ENCODE data around the gene CIART. TPM values are rescaled to one million over a fixed set of nuclear protein-coding genes. Genes with fewer than 3 reads are reported as not detected.
A peak's percentile ranks its signal among the peaks of the same experiment; 100 is the strongest.

The CIART gene
- total and polyA plus RNA-seq, 4 donors: 0.51 to 7.1 (median 1.9) TPM

- Histone ChIP-seq H3K9me3 (ENCODE audit: control insufficient read depth in 4 of 4, low read length in 3 of 4) (no peaks in the 10 kb centered on the region), H3K36me3 (ENCODE audit: control insufficient read depth in 4 of 4, insufficient read depth in 3 of 4, low read depth in 1 of 4, low read length in 3 of 4) (peaks cover 0 to 4% (median 3%) of the 10 kb centered on the region in 4 donors), H3K4me1 (ENCODE audit: control insufficient read depth in 4 of 4, insufficient read depth in 4 of 4, low read length in 3 of 4) (peaks cover 7 to 60% (median 54%) of the 10 kb centered on the region in 4 donors), H3K27me3 (ENCODE audit: control insufficient read depth in 4 of 4, insufficient read depth in 4 of 4, low read length in 3 of 4) (no peaks in the 10 kb centered on the region), H3K4me3 (ENCODE audit: low read depth in 1 of 3, low read length in 3 of 3) (peak overlapping the region; percentile 50 to 63 (median 52)), H3K9ac (ENCODE audit: low read depth in 1 of 2, low read length in 2 of 2) (peak overlapping the region; percentile 39 to 94), H3K27ac (ENCODE audit: low read depth in 1 of 2, low read length in 2 of 2) (peak overlapping the region; percentile 79 to 88)
- peak; percentile 67 for DNase-seq (ENCODE audit: low spot score)
- 2% methylated on average over 15 of the region's 15 CpGs for WGBS
- TF ChIP-seq RAD21 (IDR thresholded peaks at IDR 0.05): peak; percentile 84 to 90
- peak; percentile 72 for TF ChIP-seq CTCF (IDR thresholded peaks at IDR 0.05; ENCODE audit: low read depth, low read length, missing input control)
- TF ChIP-seq RXRA (IDR thresholded peaks at IDR 0.05): peak in 1 of 2 donors; percentile 3
- peak; percentile 10 for TF ChIP-seq YY1 (IDR thresholded peaks at IDR 0.05)
- no peak for TF ChIP-seq ATF3 (IDR thresholded peaks at IDR 0.05)
- peak; percentile 28 for TF ChIP-seq NR2F2 (IDR thresholded peaks at IDR 0.05)
- no peak for TF ChIP-seq TAF1 (conservative IDR thresholded peaks at IDR 0.05)
- TF ChIP-seq ZBTB33 (IDR thresholded peaks at IDR 0.05): no peak
- TF ChIP-seq REST (IDR thresholded peaks at IDR 0.05): no peak
Observed at GRCh38 chr1:150281221-150281757, 1.1 kb upstream of the CIART start.

GRCh38 chr1:150282558-150282958 is 204 bp downstream of the CIART start:
- Histone ChIP-seq H3K27me3 (ENCODE audit: control insufficient read depth in 4 of 4, insufficient read depth in 4 of 4, low read length in 3 of 4) (no peaks in the 10 kb centered on the region), H3K4me1 (ENCODE audit: control insufficient read depth in 4 of 4, insufficient read depth in 4 of 4, low read length in 3 of 4) (peaks cover 7 to 59% (median 53%) of the 10 kb centered on the region in 4 donors), H3K9me3 (ENCODE audit: control insufficient read depth in 4 of 4, low read length in 3 of 4) (no peaks in the 10 kb centered on the region), H3K36me3 (ENCODE audit: control insufficient read depth in 4 of 4, insufficient read depth in 3 of 4, low read depth in 1 of 4, low read length in 3 of 4) (peaks cover 0 to 8% (median 8%) of the 10 kb centered on the region in 4 donors), H3K27ac (ENCODE audit: low read depth in 1 of 2, low read length in 2 of 2) (peak overlapping the region; percentile 4 to 79), H3K9ac (ENCODE audit: low read depth in 1 of 2, low read length in 2 of 2) (peak overlapping the region in 1 of 2 donors; percentile 21), H3K4me3 (ENCODE audit: low read depth in 1 of 3, low read length in 3 of 3) (peak overlapping the region in 2 of 3 donors; percentile 59 to 69)
- WGBS: 8% methylated on average over 21 of the region's 21 CpGs
- TF ChIP-seq YY1 (IDR thresholded peaks at IDR 0.05): no peak
- no peak for TF ChIP-seq RXRA (IDR thresholded peaks at IDR 0.05)
- TF ChIP-seq MAX (IDR thresholded peaks at IDR 0.05): no peak
- no peak for TF ChIP-seq EGR1 (IDR thresholded peaks at IDR 0.05; ENCODE audit: low read depth in 2 of 2)
- DNase-seq (ENCODE audit: low spot score): no peak
